ENCODE measurements around the gene INSR. TPM values are rescaled to one million over a fixed set of nuclear protein-coding genes. Genes with fewer than 3 reads are reported as not detected.

The INSR gene
- polyA plus RNA-seq, 2 of the 4 experiments (the other 2 are of a cell fraction), result 1.8 to 3.3 TPM

DNA sequence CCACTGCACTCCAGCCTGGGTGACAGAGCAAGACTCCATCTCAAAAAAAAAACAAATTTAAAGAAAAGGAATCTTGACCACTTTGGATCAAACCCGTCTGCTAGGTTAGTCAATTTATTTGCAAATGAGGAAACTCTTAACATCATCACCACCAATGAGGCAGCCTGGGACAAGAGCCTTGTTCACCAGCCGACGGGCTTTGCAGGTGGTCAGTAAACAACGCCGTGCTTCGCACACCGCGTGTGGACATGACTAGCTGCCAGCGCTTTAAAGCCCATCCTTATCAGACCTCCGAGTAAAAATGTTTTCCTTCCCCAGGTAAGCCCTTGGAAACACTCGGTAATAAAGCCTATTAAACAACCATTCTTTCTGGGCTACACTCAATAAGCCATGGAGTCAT lies 41.9 kb downstream of the INSR start (continued):
- TF ChIP-seq HMGXB4 (CRISPR knock-in tag; IDR thresholded peaks at IDR 0.05; ENCODE audit: borderline replicate concordance) (no peak), NR3C1 (IDR thresholded peaks at IDR 0.05) (no peak), JUNB (IDR thresholded peaks at IDR 0.05) (no peak), FOSB (CRISPR knock-in tag; IDR thresholded peaks at IDR 0.05) (no peak), JUN (IDR thresholded peaks at IDR 0.05) (no peak)

DNA sequence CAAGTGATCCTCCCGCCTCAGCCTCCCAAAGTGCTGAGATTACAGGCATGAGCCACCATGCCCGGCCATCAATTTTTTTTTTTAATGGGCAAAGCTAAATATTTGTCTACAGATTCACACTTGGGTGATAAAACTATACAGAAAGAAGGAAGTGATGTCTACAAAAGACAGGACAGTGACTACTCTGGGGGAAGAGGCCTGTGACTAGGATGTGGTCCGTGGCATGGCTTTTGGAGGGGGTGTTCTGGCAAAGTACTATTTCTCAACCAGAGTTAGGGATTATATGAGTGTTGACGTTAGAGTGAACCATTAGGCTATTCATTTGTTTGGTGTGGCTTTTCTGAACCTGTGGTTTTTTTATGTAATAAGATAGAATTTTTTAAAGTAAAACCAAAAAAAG lies 42.7 kb downstream of the INSR start:
- no peaks in the 10 kb centered on the region for H3K4me1 ChIP-seq
- TF ChIP-seq, protein P1, sequence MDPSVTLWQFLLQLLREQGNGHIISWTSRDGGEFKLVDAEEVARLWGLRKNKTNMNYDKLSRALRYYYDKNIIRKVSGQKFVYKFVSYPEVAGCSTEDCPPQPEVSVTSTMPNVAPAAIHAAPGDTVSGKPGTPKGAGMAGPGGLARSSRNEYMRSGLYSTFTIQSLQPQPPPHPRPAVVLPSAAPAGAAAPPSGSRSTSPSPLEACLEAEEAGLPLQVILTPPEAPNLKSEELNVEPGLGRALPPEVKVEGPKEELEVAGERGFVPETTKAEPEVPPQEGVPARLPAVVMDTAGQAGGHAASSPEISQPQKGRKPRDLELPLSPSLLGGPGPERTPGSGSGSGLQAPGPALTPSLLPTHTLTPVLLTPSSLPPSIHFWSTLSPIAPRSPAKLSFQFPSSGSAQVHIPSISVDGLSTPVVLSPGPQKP (IDR thresholded peaks at IDR 0.05; ENCODE audit: low read depth, low read length), result no peak
- no peak for TF ChIP-seq HEYL (CRISPR knock-in tag; IDR thresholded peaks at IDR 0.05)
- TF ChIP-seq POLR2AphosphoS2 (conservative IDR thresholded peaks at IDR 0.05; ENCODE audit: low read length), result no peak
- no peak for TF ChIP-seq MAFK (IDR thresholded peaks at IDR 0.05; ENCODE audit: partially characterized antibody)
- no peak for TF ChIP-seq PBX3 (IDR thresholded peaks at IDR 0.05)
- no peak for TF ChIP-seq CBX2 (IDR thresholded peaks at IDR 0.05; ENCODE audit: borderline replicate concordance, low read depth)
- TF ChIP-seq, protein P2, sequence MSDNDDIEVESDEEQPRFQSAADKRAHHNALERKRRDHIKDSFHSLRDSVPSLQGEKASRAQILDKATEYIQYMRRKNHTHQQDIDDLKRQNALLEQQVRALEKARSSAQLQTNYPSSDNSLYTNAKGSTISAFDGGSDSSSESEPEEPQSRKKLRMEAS (IDR thresholded peaks at IDR 0.05), result no peak
- no peak for TF ChIP-seq NPAS2 (CRISPR knock-in tag; IDR thresholded peaks at IDR 0.05; ENCODE audit: borderline replicate concordance)
- TF ChIP-seq FOXS1 (CRISPR knock-in tag; IDR thresholded peaks at IDR 0.05), result no peak
- TF ChIP-seq HOXB13 (CRISPR knock-in tag; IDR thresholded peaks at IDR 0.05; ENCODE audit: low read depth), result no peak
- TF ChIP-seq EHMT2 (IDR thresholded peaks at IDR 0.05; ENCODE audit: low read depth), result no peak
- TF ChIP-seq CBX8 (IDR thresholded peaks at IDR 0.05), result no peak
- TF ChIP-seq MAZ (IDR thresholded peaks at IDR 0.05; ENCODE audit: borderline replicate concordance, low read depth, low read length), result no peak
- TF ChIP-seq, protein P3, sequence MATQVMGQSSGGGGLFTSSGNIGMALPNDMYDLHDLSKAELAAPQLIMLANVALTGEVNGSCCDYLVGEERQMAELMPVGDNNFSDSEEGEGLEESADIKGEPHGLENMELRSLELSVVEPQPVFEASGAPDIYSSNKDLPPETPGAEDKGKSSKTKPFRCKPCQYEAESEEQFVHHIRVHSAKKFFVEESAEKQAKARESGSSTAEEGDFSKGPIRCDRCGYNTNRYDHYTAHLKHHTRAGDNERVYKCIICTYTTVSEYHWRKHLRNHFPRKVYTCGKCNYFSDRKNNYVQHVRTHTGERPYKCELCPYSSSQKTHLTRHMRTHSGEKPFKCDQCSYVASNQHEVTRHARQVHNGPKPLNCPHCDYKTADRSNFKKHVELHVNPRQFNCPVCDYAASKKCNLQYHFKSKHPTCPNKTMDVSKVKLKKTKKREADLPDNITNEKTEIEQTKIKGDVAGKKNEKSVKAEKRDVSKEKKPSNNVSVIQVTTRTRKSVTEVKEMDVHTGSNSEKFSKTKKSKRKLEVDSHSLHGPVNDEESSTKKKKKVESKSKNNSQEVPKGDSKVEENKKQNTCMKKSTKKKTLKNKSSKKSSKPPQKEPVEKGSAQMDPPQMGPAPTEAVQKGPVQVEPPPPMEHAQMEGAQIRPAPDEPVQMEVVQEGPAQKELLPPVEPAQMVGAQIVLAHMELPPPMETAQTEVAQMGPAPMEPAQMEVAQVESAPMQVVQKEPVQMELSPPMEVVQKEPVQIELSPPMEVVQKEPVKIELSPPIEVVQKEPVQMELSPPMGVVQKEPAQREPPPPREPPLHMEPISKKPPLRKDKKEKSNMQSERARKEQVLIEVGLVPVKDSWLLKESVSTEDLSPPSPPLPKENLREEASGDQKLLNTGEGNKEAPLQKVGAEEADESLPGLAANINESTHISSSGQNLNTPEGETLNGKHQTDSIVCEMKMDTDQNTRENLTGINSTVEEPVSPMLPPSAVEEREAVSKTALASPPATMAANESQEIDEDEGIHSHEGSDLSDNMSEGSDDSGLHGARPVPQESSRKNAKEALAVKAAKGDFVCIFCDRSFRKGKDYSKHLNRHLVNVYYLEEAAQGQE (IDR thresholded peaks at IDR 0.05), result no peak
- no peak for TF ChIP-seq JUNB (IDR thresholded peaks at IDR 0.05)
- no peak for TF ChIP-seq POLR2A (IDR thresholded peaks at IDR 0.05; ENCODE audit: low read length)
- no peak overlapping the region for H3K4me2 ChIP-seq
- peaks cover 5% of the 10 kb centered on the region; the same call in 2 of the 3 replicates for H3K9me3 ChIP-seq
- ATAC-seq (no peak), FAIRE-seq (no peak), DNase-seq (ENCODE audit: low read depth in 1 of 2, low spot score in 1 of 2) (no peak)
- H3K4me3 ChIP-seq, result no peak overlapping the region
- 83% methylated on average over 4 of the region's 4 CpGs for WGBS (ENCODE audit: missing lambda C conversion rate)
- POLR2A ChIA-PET, result no interaction called here
- CTCF ChIA-PET, result no interaction called here
- no peak overlapping the region for H3K27ac ChIP-seq

All from A549 (cell line).